GM19372 (cell line): ENCODE measurements around the gene VSTM4.

Experiments used
- ATAC-seq: cut with Tn5 transposase; IDR thresholded peaks from one replicate; pipeline ENCODE4 v1.9.1; 2021; ENCODE audit warnings: mild to moderate bottlenecking, low read depth, moderate library complexity; ENCODE audit not compliant: unreplicated experiment

The VSTM4 gene

GRCh38 chr10:49115015-49115795 lies at the start of gene VSTM4:
TSS of gene VSTM4 (minus strand) at chr10:49115522. CDS start at chr10:49115485, 37 bp downstream.
- ATAC-seq = no peak

- ATAC-seq = peak; percentile 86
These were observed 49.4 kb upstream of the VSTM4 start for GRCh38 chr10:49164559-49165188.

- no peak for ATAC-seq
These were observed 48.4 kb upstream of the VSTM4 start for GRCh38 chr10:49163741-49164140.

GRCh38 chr10:49162761-49163310 lies 47.5 kb upstream of the VSTM4 start:
- ATAC-seq = no peak

GRCh38 chr10:49162063-49162462 lies 46.7 kb upstream of the VSTM4 start:
- ATAC-seq = no peak

GRCh38 chr10:49161411-49161997 lies 46.2 kb upstream of the VSTM4 start:
- no peak for ATAC-seq

GRCh38 chr10:49160814-49161213 lies 45.5 kb upstream of the VSTM4 start:
- no peak for ATAC-seq

GRCh38 chr10:49160110-49160509 lies 44.8 kb upstream of the VSTM4 start:
- no peak for ATAC-seq

GRCh38 chr10:49158915-49159314 lies 43.6 kb upstream of the VSTM4 start:
- ATAC-seq = no peak

GRCh38 chr10:49158404-49158803 lies 43.1 kb upstream of the VSTM4 start:
- ATAC-seq = no peak

- ATAC-seq = no peak
These were observed 41.9 kb upstream of the VSTM4 start for GRCh38 chr10:49157229-49157628.

- ATAC-seq = no peak
These were observed 39.3 kb upstream of the VSTM4 start for GRCh38 chr10:49154641-49155040.

- ATAC-seq = no peak
These were observed 38.6 kb upstream of the VSTM4 start for GRCh38 chr10:49153971-49154370.

GRCh38 chr10:49153115-49153514 lies 37.8 kb upstream of the VSTM4 start:
- no peak for ATAC-seq

GRCh38 chr10:49152663-49153062 lies 37.3 kb upstream of the VSTM4 start:
- no peak for ATAC-seq

- ATAC-seq = no peak
These were observed 36.7 kb upstream of the VSTM4 start for GRCh38 chr10:49152037-49152436.

GRCh38 chr10:49151481-49151880 lies 36.2 kb upstream of the VSTM4 start:
- no peak for ATAC-seq

- ATAC-seq = no peak
These were observed 35.7 kb upstream of the VSTM4 start for GRCh38 chr10:49151025-49151445.

- no peak for ATAC-seq
These were observed 35.1 kb upstream of the VSTM4 start for GRCh38 chr10:49150426-49150825.

- ATAC-seq = no peak
These were observed 34.6 kb upstream of the VSTM4 start for GRCh38 chr10:49149881-49150280.

GRCh38 chr10:49144058-49144720 lies 28.9 kb upstream of the VSTM4 start:
- no peak for ATAC-seq
